HL-60 (cell line): ENCODE results near the gene CERS6.

Experiments used
- DNase-seq, 2 experiments: peaks; one replicate each; pipeline ENCODE4 v3.0.0-alpha.2; 2010 to 2020; ENCODE audit warnings: low read depth in 1 of 2, low spot score in 1 of 2
- H3K27ac ChIP-seq: fragments of 250-450 bp; sonication (Bioruptor Pico); replicated peaks from 2 replicates; pipeline ENCODE4 v1.5.1; 2020; ENCODE audit warnings: mild to moderate bottlenecking, moderate library complexity
- H3K27me3 ChIP-seq: fragments of 250-450 bp; sonication (Bioruptor Pico); 2 replicates; pipeline ENCODE4 v1.5.1; 2021; ENCODE audit warnings: mild to moderate bottlenecking, moderate library complexity; ENCODE audit not compliant: insufficient read depth, poor library complexity, severe bottlenecking
- H3K4me3 ChIP-seq: replicated peaks from 2 replicates; pipeline ENCODE4 v1.5.1; 2011; ENCODE audit warnings: mild to moderate bottlenecking, control low read depth, low read length; ENCODE audit not compliant: insufficient read depth
- CTCF ChIP-seq: IDR thresholded peaks from one replicate; pipeline ENCODE4 v1.5.1; 2011; ENCODE audit warnings: low read length, control low read depth, inconsistent platforms; ENCODE audit not compliant: insufficient read depth
- GABPA ChIP-seq: IDR thresholded peaks from 2 replicates; pipeline ENCODE4 v1.6.1; 2012; ENCODE audit warnings: low read depth
- POLR2AphosphoS5 ChIP-seq: IDR thresholded peaks from 2 replicates; pipeline ENCODE4 v1.6.1; 2012; ENCODE audit warnings: low read depth
- REST ChIP-seq: IDR thresholded peaks from 2 replicates; pipeline ENCODE4 v1.6.1; 2012; ENCODE audit warnings: low read depth; ENCODE audit not compliant: insufficient replicate concordance
- SPI1 ChIP-seq: IDR thresholded peaks from 2 replicates; pipeline ENCODE4 v1.6.1; 2012; ENCODE audit warnings: low read depth, mild to moderate bottlenecking, borderline replicate concordance

CERS6 gene

GRCh38 chr2:168713325-168713724 is 257.3 kb downstream of the CERS6 start:
- Histone ChIP-seq H3K4me3 (no peak overlapping the region), H3K27me3 (no peaks in the 10 kb centered on the region), H3K27ac (no peak overlapping the region)
- no peak for DNase-seq
- TF ChIP-seq SPI1: no peak
- no peak for TF ChIP-seq POLR2AphosphoS5
- TF ChIP-seq REST: no peak
- no peak for TF ChIP-seq CTCF
- no peak for TF ChIP-seq GABPA

GRCh38 chr2:168715849-168716248 is 259.8 kb downstream of the CERS6 start:
- Histone ChIP-seq H3K4me3 (no peak overlapping the region), H3K27ac (no peak overlapping the region), H3K27me3 (no peaks in the 10 kb centered on the region)
- TF ChIP-seq REST (no peak), SPI1 (no peak), POLR2AphosphoS5 (no peak), GABPA (no peak), CTCF (no peak)
- DNase-seq: no peak

GRCh38 chr2:168716839-168717238 is 260.8 kb downstream of the CERS6 start:
- DNase-seq: no peak
- H3K4me3 ChIP-seq: no peak overlapping the region
- TF ChIP-seq GABPA: no peak
- no peak for TF ChIP-seq REST
- TF ChIP-seq SPI1: no peak
- no peak for TF ChIP-seq CTCF
- no peak for TF ChIP-seq POLR2AphosphoS5
- no peak overlapping the region for H3K27ac ChIP-seq
- H3K27me3 ChIP-seq: no peaks in the 10 kb centered on the region
